ENCODE results near the gene TMEM81.

The TMEM81 gene, protein sequence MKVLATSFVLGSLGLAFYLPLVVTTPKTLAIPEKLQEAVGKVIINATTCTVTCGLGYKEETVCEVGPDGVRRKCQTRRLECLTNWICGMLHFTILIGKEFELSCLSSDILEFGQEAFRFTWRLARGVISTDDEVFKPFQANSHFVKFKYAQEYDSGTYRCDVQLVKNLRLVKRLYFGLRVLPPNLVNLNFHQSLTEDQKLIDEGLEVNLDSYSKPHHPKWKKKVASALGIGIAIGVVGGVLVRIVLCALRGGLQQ

GRCh38 chr1:205084360-205084759, at the start of gene TMEM81:
Gene TMEM81 (minus strand): TSS chr1:205084460. CDS start chr1:205084320, 140 bp downstream.
- Mint-ChIP-seq H3K4me1 (no peaks in the 10 kb centered on the region), H3K36me3 (peaks cover 28% of the 10 kb centered on the region)

DNA sequence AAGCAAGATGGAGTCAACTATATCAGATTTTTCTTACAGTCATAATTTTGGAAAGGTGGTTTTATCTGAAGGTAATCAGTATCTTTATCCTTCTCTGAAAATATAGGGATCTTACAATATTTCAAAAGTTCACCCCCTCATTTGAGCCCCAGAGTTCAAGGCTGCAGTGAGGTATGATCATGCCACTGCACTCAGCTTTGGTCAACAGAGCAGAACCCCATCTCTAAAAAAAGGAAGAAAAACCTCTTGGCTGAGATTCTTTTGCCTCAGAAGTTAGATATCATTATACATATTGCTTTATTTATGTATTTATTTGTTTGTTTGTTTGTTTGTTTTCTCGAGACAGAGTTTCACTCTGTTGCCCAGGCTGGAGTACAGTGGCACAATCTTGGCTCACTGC, 49.0 kb upstream of the TMEM81 start:
- H3K4me1 Mint-ChIP-seq: peaks cover 8% of the 10 kb centered on the region
- H3K27ac Mint-ChIP-seq: no peak overlapping the region
- no peaks in the 10 kb centered on the region for H3K36me3 Mint-ChIP-seq
- H3K4me3 Mint-ChIP-seq: no peak overlapping the region
- DNase-seq (ENCODE audit: low spot score in 2 of 2) (no peak), ATAC-seq (ENCODE audit: low read depth) (peak; percentile 61)
- no peaks in the 10 kb centered on the region for H3K27me3 Mint-ChIP-seq
- H3K9me3 Mint-ChIP-seq: no peaks in the 10 kb centered on the region

More at GRCh38 chr1:205084360-205084759, at the start of gene TMEM81:
- Mint-ChIP-seq H3K27me3 (no peaks in the 10 kb centered on the region), H3K27ac (no peak within 1 kb of the TSS), H3K9me3 (no peaks in the 10 kb centered on the region), H3K4me3 (no peak within 1 kb of the TSS)
- ATAC-seq (ENCODE audit: low read depth) (no peak), DNase-seq (ENCODE audit: low spot score in 2 of 2) (no peak)

DNA sequence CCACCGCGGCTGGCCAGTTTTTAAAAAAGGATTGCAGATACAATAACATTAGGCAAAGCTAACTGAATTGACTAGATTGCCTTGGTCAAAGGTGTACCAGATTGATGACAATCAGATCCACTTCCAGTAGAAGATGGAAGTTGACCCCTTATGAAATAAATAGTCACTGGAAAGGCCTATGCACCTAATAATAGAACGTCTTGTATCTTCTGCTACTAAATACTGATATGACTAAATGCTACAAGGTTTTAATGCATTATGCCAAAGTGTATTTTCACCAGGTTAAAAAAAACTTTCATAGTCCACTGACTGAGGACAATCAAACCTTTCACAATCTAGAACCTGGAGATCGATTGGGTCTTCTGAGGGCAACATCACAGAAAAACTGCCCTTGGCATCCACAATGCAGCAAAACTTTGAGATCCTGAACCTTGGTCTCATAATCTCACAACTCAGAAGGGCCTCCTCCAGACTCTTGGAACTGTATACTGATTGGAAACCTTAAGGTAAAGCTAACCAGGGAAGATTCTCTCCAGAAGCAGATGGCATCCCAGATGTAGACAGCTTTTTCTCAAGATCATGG, 45.3 kb upstream of the TMEM81 start:
- Mint-ChIP-seq H3K27me3 (no peaks in the 10 kb centered on the region), H3K36me3 (no peaks in the 10 kb centered on the region), H3K27ac (no peak overlapping the region), H3K9me3 (no peaks in the 10 kb centered on the region), H3K4me3 (no peak overlapping the region), H3K4me1 (peaks cover 5% of the 10 kb centered on the region)
- DNase-seq (ENCODE audit: low spot score in 2 of 2) (no peak), ATAC-seq (ENCODE audit: low read depth) (no peak)

GRCh38 chr1:205128050-205128449, 43.8 kb upstream of the TMEM81 start:
- no peak overlapping the region for H3K27ac Mint-ChIP-seq
- H3K36me3 Mint-ChIP-seq: no peaks in the 10 kb centered on the region
- H3K9me3 Mint-ChIP-seq: no peaks in the 10 kb centered on the region
- ATAC-seq (ENCODE audit: low read depth): no peak
- H3K4me1 Mint-ChIP-seq: peaks cover 3% of the 10 kb centered on the region
- H3K4me3 Mint-ChIP-seq: no peak overlapping the region
- no peaks in the 10 kb centered on the region for H3K27me3 Mint-ChIP-seq
- DNase-seq (ENCODE audit: low spot score in 2 of 2): no peak

DNA sequence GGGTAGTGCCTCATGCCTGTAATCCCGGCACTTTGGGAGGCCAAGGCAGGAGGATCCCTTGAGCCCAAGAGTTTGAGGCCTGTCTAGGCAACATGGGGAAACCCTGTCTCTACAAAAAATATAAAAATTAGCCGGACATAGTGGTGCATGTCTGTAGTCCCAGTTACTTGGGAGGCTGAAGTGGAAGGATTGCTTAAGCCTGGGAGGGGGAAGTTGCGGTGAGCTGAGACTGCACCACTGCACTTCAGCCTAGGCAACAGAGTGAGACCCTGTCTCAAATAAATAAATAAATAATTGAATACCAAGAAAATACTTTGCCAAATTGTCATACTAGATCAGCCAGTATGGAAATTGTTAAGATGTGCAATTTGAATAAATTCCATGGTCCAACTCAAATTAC, 43.4 kb upstream of the TMEM81 start:
- H3K27me3 Mint-ChIP-seq: no peaks in the 10 kb centered on the region
- H3K4me1 Mint-ChIP-seq: peaks cover 3% of the 10 kb centered on the region
- DNase-seq (ENCODE audit: low spot score in 2 of 2): no peak
- no peak for ATAC-seq (ENCODE audit: low read depth)
- no peaks in the 10 kb centered on the region for H3K9me3 Mint-ChIP-seq
- no peak overlapping the region for H3K27ac Mint-ChIP-seq
- no peaks in the 10 kb centered on the region for H3K36me3 Mint-ChIP-seq
- no peak overlapping the region for H3K4me3 Mint-ChIP-seq

DNA sequence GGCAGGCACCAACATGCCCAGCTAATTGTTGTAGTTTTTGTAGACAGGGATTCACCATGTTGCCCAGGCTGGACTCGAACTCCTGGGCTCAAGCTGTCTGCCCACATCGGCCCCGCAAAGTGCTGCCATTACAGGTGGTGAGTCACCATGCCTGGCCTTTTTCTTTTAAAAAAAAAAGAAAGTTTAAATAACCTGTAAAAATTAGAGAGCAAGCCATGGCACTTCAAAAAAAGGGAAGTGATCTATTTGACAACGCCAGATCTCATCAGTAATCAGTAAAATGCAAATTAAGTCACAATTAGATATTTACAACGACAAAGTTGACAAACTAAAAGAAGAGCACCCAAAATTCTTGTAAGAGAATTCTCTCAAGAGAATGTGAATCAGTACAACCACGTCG, 40.5 kb upstream of the TMEM81 start:
- Mint-ChIP-seq H3K36me3 (peaks cover 3% of the 10 kb centered on the region), H3K9me3 (no peaks in the 10 kb centered on the region), H3K27me3 (no peaks in the 10 kb centered on the region)

DNA sequence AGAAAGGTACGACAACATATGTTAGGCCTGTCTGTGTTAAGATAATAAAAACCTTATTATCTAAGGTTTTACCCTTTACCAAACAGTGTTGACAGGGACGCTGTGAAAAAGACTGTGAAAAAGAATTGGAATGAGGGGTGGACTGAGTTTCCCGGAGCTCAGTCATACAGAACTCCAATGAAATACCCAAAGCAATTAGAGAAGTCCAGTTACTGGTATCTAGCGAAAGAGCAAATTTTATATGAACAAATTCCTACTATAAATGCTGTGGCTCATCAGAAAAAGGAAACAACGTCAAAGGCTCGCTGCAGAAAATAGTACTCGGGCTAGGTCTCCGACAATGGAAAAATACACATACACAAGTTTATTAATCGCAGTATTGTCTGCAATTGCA, 38.2 kb upstream of the TMEM81 start:
- Mint-ChIP-seq H3K36me3 (peaks cover 6% of the 10 kb centered on the region), H3K4me3 (peak overlapping the region; percentile 99), H3K9me3 (no peaks in the 10 kb centered on the region), H3K27ac (peak overlapping the region; percentile 100), H3K4me1 (peaks cover 28% of the 10 kb centered on the region), H3K27me3 (no peaks in the 10 kb centered on the region)
- ATAC-seq (ENCODE audit: low read depth): no peak
- DNase-seq (ENCODE audit: low spot score in 2 of 2): no peak

More for the DNA sequence above, 40.5 kb upstream of the TMEM81 start:
- H3K4me3 Mint-ChIP-seq: peak overlapping the region; percentile 39
- peak overlapping the region; percentile 77 for H3K27ac Mint-ChIP-seq
- DNase-seq (ENCODE audit: low spot score in 2 of 2): peak in 1 of 2 donors; percentile 45
- ATAC-seq (ENCODE audit: low read depth): peak; percentile 53
- peaks cover 20% of the 10 kb centered on the region for H3K4me1 Mint-ChIP-seq

GRCh38 chr1:205121660-205122488, 37.6 kb upstream of the TMEM81 start, which contains the start of gene RBBP5:
Gene RBBP5 (minus strand): TSS chr1:205121978. CDS start chr1:205121873, 105 bp downstream.
- Mint-ChIP-seq H3K36me3 (peaks cover 6% of the 10 kb centered on the region), H3K9me3 (no peaks in the 10 kb centered on the region), H3K27me3 (no peaks in the 10 kb centered on the region), H3K4me1 (peaks cover 28% of the 10 kb centered on the region), H3K4me3 (peak within 1 kb of the TSS; percentile 99), H3K27ac (peak within 1 kb of the TSS; percentile 100)
- ATAC-seq (ENCODE audit: low read depth) (peak; percentile 89), DNase-seq (ENCODE audit: low spot score in 2 of 2) (peak; percentile 96 to 98)

GRCh38 chr1:205118752-205119151, 34.5 kb upstream of the TMEM81 start:
- no peak overlapping the region for H3K4me3 Mint-ChIP-seq
- H3K4me1 Mint-ChIP-seq: peaks cover 30% of the 10 kb centered on the region
- no peaks in the 10 kb centered on the region for H3K27me3 Mint-ChIP-seq
- peaks cover 10% of the 10 kb centered on the region for H3K36me3 Mint-ChIP-seq
- ATAC-seq (ENCODE audit: low read depth) (no peak), DNase-seq (ENCODE audit: low spot score in 2 of 2) (no peak)
- no peak overlapping the region for H3K27ac Mint-ChIP-seq
- H3K9me3 Mint-ChIP-seq: no peaks in the 10 kb centered on the region

DNA sequence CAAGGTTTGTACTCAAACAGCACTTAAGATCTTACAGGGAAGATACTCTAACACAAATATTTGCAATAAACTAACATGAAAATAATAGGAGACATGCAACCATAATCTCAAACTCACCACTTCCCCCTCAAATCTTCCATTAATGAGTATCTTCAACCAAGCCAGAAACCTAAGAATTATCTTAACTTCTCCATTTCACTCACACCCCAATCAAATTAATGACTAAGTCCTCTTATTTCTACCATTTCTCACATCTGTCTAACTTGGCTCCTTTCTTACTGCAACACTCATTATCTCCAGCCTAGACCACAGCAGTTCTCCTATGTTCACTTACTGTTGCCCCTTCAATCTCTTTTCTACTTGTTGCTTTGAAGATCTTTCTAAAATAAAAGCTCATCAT, 27.1 kb upstream of the TMEM81 start:
- H3K4me3 Mint-ChIP-seq: no peak overlapping the region
- ATAC-seq (ENCODE audit: low read depth): peak; percentile 70
- H3K9me3 Mint-ChIP-seq: no peaks in the 10 kb centered on the region
- peaks cover 20% of the 10 kb centered on the region for H3K4me1 Mint-ChIP-seq
- peaks cover 24% of the 10 kb centered on the region for H3K36me3 Mint-ChIP-seq
- no peak overlapping the region for H3K27ac Mint-ChIP-seq
- DNase-seq (ENCODE audit: low spot score in 2 of 2): no peak
- no peaks in the 10 kb centered on the region for H3K27me3 Mint-ChIP-seq

- Mint-ChIP-seq H3K4me1 (peaks cover 16% of the 10 kb centered on the region), H3K36me3 (peaks cover 32% of the 10 kb centered on the region)
Observed at GRCh38 chr1:205109711-205110110, 25.5 kb upstream of the TMEM81 start.

DNA sequence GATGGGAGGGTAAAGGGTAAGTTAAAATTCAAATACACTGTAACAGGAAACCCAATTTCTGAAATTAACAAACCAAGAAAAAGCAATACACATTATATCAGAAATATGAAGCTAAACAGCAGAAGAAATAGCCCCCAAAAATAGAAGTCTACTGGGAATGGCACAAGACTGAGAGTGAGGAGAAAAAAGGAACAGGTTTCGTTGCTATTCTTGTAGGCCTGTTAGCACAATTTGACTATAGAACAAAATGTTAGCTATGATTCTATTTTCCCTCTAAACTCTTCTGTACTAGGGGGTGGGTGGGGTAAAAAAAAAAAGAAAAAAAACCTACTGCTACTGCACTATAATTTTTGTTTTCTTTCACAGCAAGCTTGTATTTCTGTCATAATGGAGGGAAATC, 25.0 kb upstream of the TMEM81 start:
- H3K4me3 Mint-ChIP-seq: no peak overlapping the region

More at GRCh38 chr1:205109711-205110110, 25.5 kb upstream of the TMEM81 start:
- Mint-ChIP-seq H3K27me3 (no peaks in the 10 kb centered on the region), H3K27ac (peak overlapping the region; percentile 18), H3K9me3 (no peaks in the 10 kb centered on the region), H3K4me3 (no peak overlapping the region)
- DNase-seq (ENCODE audit: low spot score in 2 of 2) (no peak), ATAC-seq (ENCODE audit: low read depth) (no peak)

GRCh38 chr1:205108464-205108863, 24.2 kb upstream of the TMEM81 start:
- ATAC-seq (ENCODE audit: low read depth) (no peak), DNase-seq (ENCODE audit: low spot score in 2 of 2) (no peak)
- Mint-ChIP-seq H3K27me3 (no peaks in the 10 kb centered on the region), H3K4me3 (no peak overlapping the region), H3K36me3 (peaks cover 40% of the 10 kb centered on the region), H3K9me3 (no peaks in the 10 kb centered on the region), H3K27ac (no peak overlapping the region), H3K4me1 (peaks cover 16% of the 10 kb centered on the region)

More for the DNA sequence above, 25.0 kb upstream of the TMEM81 start:
- no peaks in the 10 kb centered on the region for H3K9me3 Mint-ChIP-seq
- no peak for DNase-seq (ENCODE audit: low spot score in 2 of 2)
- no peaks in the 10 kb centered on the region for H3K27me3 Mint-ChIP-seq
- ATAC-seq (ENCODE audit: low read depth): no peak
- H3K27ac Mint-ChIP-seq: no peak overlapping the region
- peaks cover 16% of the 10 kb centered on the region for H3K4me1 Mint-ChIP-seq
- peaks cover 34% of the 10 kb centered on the region for H3K36me3 Mint-ChIP-seq

- Mint-ChIP-seq H3K9me3 (no peaks in the 10 kb centered on the region), H3K36me3 (peaks cover 40% of the 10 kb centered on the region)
Observed at GRCh38 chr1:205107327-205107726, 23.1 kb upstream of the TMEM81 start.

More at GRCh38 chr1:205107327-205107726, 23.1 kb upstream of the TMEM81 start:
- DNase-seq (ENCODE audit: low spot score in 2 of 2) (no peak), ATAC-seq (ENCODE audit: low read depth) (no peak)
- no peak overlapping the region for H3K4me3 Mint-ChIP-seq
- H3K27ac Mint-ChIP-seq: no peak overlapping the region
- no peaks in the 10 kb centered on the region for H3K27me3 Mint-ChIP-seq
- H3K4me1 Mint-ChIP-seq: peaks cover 15% of the 10 kb centered on the region

All from memory B cell (primary cell).